Testis (tissue), 3 donors: ENCODE data around the gene ULK3. TPM values are rescaled to one million over a fixed set of nuclear protein-coding genes. Genes with fewer than 3 reads are reported as not detected.

Source experiments
- DNase-seq: peaks from one replicate; pipeline ENCODE4 v3.0.0-alpha.2; 2019
- H3K27ac ChIP-seq, 2 donors: fragments of 200-600 bp; sonication (generic); one replicate each; pipeline ENCODE4 v1.5.1; 2019
- H3K27me3 ChIP-seq: fragments of 200-600 bp; sonication (generic); one replicate; pipeline ENCODE4 v1.5.1; 2019
- H3K36me3 ChIP-seq: fragments of 200-600 bp; sonication (generic); one replicate; pipeline ENCODE4 v1.5.1; 2017; ENCODE audit warnings: low read depth; ENCODE audit errors: missing control alignments
- H3K4me1 ChIP-seq: fragments of 200-600 bp; sonication (generic); one replicate; pipeline ENCODE4 v1.5.1; 2019
- H3K4me3 ChIP-seq, 2 donors: fragments of 200-600 bp; sonication (generic); one replicate each; pipeline ENCODE4 v1.5.1; 2017 to 2019
- H3K9me3 ChIP-seq: fragments of 200-600 bp; sonication (generic); one replicate; pipeline ENCODE4 v1.5.1; 2017
- POLR2A ChIP-seq: fragments of 450-650 bp; IDR thresholded peaks from one replicate; pipeline ENCODE4 v1.6.1; 2017; ENCODE audit warnings: antibody characterized with exemption, mild to moderate bottlenecking, moderate library complexity
- WGBS, 2 donors: methylation state at CpG; one replicate each; pipeline ENCODE4 v1.1.5; 2018; 5-methylcytosine and 5-hydroxymethylcytosine counted together
- intact Hi-C: fragments of 100-400 bp; cut with DNase I; formaldehyde crosslinking; loops from one replicate; pipeline ENCODE4 v1.15.1; 2023; ENCODE audit warnings: low total_unique reads
- polyA plus RNA-seq: library from polyadenylated mRNA; stranded (reverse); fragments of 350-450 nt; fragmentation: Illumina TruSeq; extraction: RNeasy Lipid Tissue Mini Kit (QIAGEN cat#74804); gene quantifications from one replicate; pipeline ENCODE4 v1.2.3, GENCODE V29; 2014; ENCODE audit warnings: low read depth, low replicate concordance; ENCODE audit not compliant: insufficient read depth
- total RNA-seq, 2 donors: library from RNA; depleted of rRNA; stranded (reverse); fragments of >200 nt; gene quantifications; one replicate each; pipeline ENCODE4 v1.2.3, GENCODE V29; 2016
- TF ChIP-seq, protein P1 (sequence below), 3 experiments: fragments of 450-650 bp in 2 of 3; fragments of 200-600 bp in 1 of 3; sonication (generic) in 1 of 3; IDR thresholded peaks; one replicate each; pipeline ENCODE4 v1.5.1; 2016 to 2019; ENCODE audit warnings: antibody characterized with exemption in 3 of 3, mild to moderate bottlenecking in 2 of 3, moderate library complexity in 1 of 3

ULK3 gene
- total and polyA plus RNA-seq, 3 donors from 2014 or later, result 27.0 to 78.5 (median 68.2) TPM

DNA sequence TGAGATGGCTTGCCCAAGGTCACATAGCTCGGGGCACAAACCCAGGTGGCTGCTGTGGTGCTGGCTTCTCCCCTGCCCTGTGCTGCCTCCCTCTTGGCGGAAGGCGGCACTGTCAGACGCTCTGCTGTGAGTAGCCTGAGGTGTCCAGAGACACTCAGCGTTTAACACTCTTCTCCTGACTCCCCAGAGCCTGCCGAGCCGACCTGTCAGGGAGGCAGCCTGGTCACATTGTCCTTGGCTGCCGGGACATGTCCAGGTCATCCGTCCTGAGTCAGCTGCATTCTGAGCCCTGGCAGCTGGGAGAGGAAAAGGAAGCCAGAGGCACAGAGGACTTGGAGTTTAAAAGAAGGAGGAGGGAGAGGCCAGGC is 25.6 kb downstream of the ULK3 start:
- WGBS, 2 donors, result 20 to 30% methylated on average over 5 to 9 of the region's 9 CpGs
- peak; percentile 67 for DNase-seq
- intact Hi-C loops, result no loop called here

DNA sequence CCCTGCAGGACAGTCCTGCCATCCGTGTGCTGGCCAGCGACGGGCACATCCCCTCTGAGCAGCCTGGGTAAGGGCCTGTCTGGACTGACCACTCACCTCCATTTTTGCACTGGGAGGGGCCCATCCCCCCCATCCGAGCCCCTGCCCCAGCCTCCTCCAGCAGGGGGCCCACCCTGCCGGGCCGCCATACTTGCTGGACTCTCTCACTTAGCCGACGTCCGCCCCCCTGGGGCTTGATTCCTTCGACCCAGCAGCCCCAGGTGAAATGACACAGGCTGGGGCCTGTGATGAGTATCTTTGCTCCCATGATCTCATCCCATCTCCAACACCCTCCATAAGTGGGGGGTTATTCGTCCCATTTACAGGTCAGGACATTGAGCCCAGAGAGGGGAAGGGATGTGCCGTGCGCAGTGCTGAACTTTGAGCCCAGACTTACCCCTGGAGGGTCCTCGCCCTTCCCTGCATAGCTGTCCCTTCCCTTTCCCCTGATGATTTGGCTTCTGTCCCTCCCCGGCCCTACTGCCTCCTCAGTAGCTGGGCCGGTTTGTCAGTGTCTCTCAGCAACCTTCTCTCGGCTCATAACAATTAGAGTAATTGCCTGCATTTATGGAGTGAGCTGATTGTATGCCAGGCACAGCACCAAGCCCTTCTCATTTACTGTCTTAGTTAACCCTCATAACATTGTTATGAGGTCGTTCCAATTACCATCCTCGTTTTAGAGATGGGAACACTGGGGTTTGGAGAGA is 26.2 kb downstream of the ULK3 start:
- peaks cover 6% of the 10 kb centered on the region for H3K4me1 ChIP-seq
- no peaks in the 10 kb centered on the region for H3K27me3 ChIP-seq
- H3K27ac ChIP-seq, result no peak overlapping the region
- H3K9me3 ChIP-seq, result no peaks in the 10 kb centered on the region
- intact Hi-C loops, result no loop called here
- peak overlapping the region in 1 of 2 donors; percentile 15 for H3K4me3 ChIP-seq
- whole genome bisulfite sequencing, 2 donors, result 36 to 49% methylated on average over 17 to 19 of the region's 19 CpGs
- no peaks in the 10 kb centered on the region for H3K36me3 ChIP-seq
- TF ChIP-seq POLR2A, result no peak
- TF ChIP-seq, protein P1, sequence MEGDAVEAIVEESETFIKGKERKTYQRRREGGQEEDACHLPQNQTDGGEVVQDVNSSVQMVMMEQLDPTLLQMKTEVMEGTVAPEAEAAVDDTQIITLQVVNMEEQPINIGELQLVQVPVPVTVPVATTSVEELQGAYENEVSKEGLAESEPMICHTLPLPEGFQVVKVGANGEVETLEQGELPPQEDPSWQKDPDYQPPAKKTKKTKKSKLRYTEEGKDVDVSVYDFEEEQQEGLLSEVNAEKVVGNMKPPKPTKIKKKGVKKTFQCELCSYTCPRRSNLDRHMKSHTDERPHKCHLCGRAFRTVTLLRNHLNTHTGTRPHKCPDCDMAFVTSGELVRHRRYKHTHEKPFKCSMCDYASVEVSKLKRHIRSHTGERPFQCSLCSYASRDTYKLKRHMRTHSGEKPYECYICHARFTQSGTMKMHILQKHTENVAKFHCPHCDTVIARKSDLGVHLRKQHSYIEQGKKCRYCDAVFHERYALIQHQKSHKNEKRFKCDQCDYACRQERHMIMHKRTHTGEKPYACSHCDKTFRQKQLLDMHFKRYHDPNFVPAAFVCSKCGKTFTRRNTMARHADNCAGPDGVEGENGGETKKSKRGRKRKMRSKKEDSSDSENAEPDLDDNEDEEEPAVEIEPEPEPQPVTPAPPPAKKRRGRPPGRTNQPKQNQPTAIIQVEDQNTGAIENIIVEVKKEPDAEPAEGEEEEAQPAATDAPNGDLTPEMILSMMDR (IDR thresholded peaks at IDR 0.05), result no peak
- no peak for DNase-seq

More for the DNA sequence above, 25.6 kb downstream of the ULK3 start:
- TF ChIP-seq, protein P1 (IDR thresholded peaks at IDR 0.05), result peak in 2 of 3 experiments; percentile 17 to 29
- TF ChIP-seq POLR2A, result no peak
- Histone ChIP-seq H3K27me3 (no peaks in the 10 kb centered on the region), H3K27ac (no peak overlapping the region), H3K36me3 (no peaks in the 10 kb centered on the region), H3K4me1 (peaks cover 6% of the 10 kb centered on the region), H3K9me3 (no peaks in the 10 kb centered on the region), H3K4me3 (no peak overlapping the region)

- Histone ChIP-seq H3K36me3 (no peaks in the 10 kb centered on the region), H3K9me3 (no peaks in the 10 kb centered on the region), H3K27ac (no peak overlapping the region), H3K4me3 (peak overlapping the region in 1 of 2 donors; percentile 15), H3K27me3 (no peaks in the 10 kb centered on the region), H3K4me1 (peaks cover 6% of the 10 kb centered on the region)
- intact Hi-C loops, result no loop called here
- 42 to 73% methylated on average over 3 to 15 of the region's 15 CpGs for WGBS, 2 donors
- DNase-seq, result no peak
- no peak for TF ChIP-seq POLR2A
Observed at GRCh38 chr15:74815961-74816360, 27.0 kb downstream of the ULK3 start.

GRCh38 chr15:74815121-74815934 is 27.6 kb downstream of the ULK3 start:
- TF ChIP-seq, protein P1 (IDR thresholded peaks at IDR 0.05), result no peak
- TF ChIP-seq POLR2A, result no peak
- intact Hi-C loops, result no loop called here
- no peaks in the 10 kb centered on the region for H3K9me3 ChIP-seq
- no peaks in the 10 kb centered on the region for H3K27me3 ChIP-seq
- 80 to 83% methylated on average over 9 to 10 of the region's 10 CpGs for WGBS, 2 donors
- no peak overlapping the region for H3K27ac ChIP-seq
- no peak overlapping the region for H3K4me3 ChIP-seq
- H3K36me3 ChIP-seq, result no peaks in the 10 kb centered on the region
- peak; percentile 39 for DNase-seq
- peaks cover 6% of the 10 kb centered on the region for H3K4me1 ChIP-seq

DNA sequence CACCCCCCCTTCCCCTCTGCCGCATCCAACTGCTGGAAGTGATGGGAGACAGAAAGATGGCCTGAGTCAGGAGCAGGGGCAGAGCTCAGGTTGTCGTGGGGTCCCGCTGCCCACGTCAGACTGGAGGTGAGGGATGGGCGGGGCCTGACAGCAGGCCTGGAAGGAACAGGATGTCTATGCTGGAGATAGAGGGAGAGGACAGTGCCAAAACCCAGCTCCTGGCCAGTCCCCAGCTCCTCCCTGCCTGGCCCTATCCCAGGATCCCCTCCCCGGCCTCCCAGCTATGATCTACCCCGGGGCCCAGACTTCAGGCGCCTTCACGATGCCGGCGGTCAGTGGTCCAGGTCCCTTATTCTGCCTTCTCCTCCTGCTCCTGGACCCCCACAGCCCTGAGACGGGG is 30.4 kb downstream of the ULK3 start, which contains the start of gene LMAN1L:
LMAN1L (plus strand) TSS at position 303 of the 400 bp plus-strand sequence; CDS start at position 323, 20 bp downstream.
- WGBS, 2 donors, result 56 to 64% methylated on average over 8 to 12 of the region's 12 CpGs
- no peaks in the 10 kb centered on the region for H3K27me3 ChIP-seq
- no peaks in the 10 kb centered on the region for H3K9me3 ChIP-seq
- intact Hi-C loops, result no loop called here
- no peak within 1 kb of the TSS for H3K4me3 ChIP-seq
- H3K27ac ChIP-seq, result no peak within 1 kb of the TSS
- peak; percentile 30 for DNase-seq
- H3K36me3 ChIP-seq, result no peaks in the 10 kb centered on the region
- TF ChIP-seq POLR2A, result no peak
- TF ChIP-seq, protein P1 (IDR thresholded peaks at IDR 0.05), result no peak
- H3K4me1 ChIP-seq, result peaks cover 6% of the 10 kb centered on the region
